ENCODE results near the gene TMEM135. TPM values are rescaled to one million over a fixed set of nuclear protein-coding genes. Genes with fewer than 3 reads are reported as not detected.

Gene TMEM135
- total RNA-seq, 1 donor from 2014 or later = 20.6 TPM

GRCh38 chr11:87056091-87056490 lies 18.4 kb downstream of the TMEM135 start:
- no peak for FAIRE-seq
- Histone ChIP-seq H2AFZ (ENCODE audit: low read depth, low read length) (no peak overlapping the region), H3K4me3 (ENCODE audit: insufficient read depth, low read depth, low read length) (no peak overlapping the region), H3K9ac (ENCODE audit: low read length) (no peak overlapping the region), H3K79me2 (ENCODE audit: insufficient read depth, low read length) (peaks cover 6% of the 10 kb centered on the region), H3K27ac (ENCODE audit: low read depth, low read length) (no peak overlapping the region), H3K27me3 (ENCODE audit: insufficient read depth, low read length) (no peaks in the 10 kb centered on the region), H4K20me1 (ENCODE audit: insufficient read depth, low read length) (peaks cover 5% of the 10 kb centered on the region), H3K4me1 (ENCODE audit: insufficient read depth, low read length) (no peaks in the 10 kb centered on the region), H3K4me2 (ENCODE audit: low read length) (no peak overlapping the region), H3K36me3 (ENCODE audit: insufficient read depth, low read length) (no peaks in the 10 kb centered on the region), H3K9me3 (ENCODE audit: insufficient read depth, low read depth, low read length) (no peaks in the 10 kb centered on the region)
- no peak for DNase-seq (ENCODE audit: low read depth)
- TF ChIP-seq CTCF (IDR thresholded peaks at IDR 0.05; ENCODE audit: insufficient read depth, low read depth, low read length) (no peak), EZH2 (IDR thresholded peaks at IDR 0.05; ENCODE audit: insufficient read depth, low read length) (no peak)
- Mint-ChIP-seq H3K27me3 (ENCODE audit: low read depth, unreplicated experiment) (no peaks in the 10 kb centered on the region), H3K36me3 (ENCODE audit: low read depth, unreplicated experiment) (no peaks in the 10 kb centered on the region), H3K9me3 (ENCODE audit: unreplicated experiment) (no peaks in the 10 kb centered on the region), H3K4me3 (ENCODE audit: unreplicated experiment) (no peak overlapping the region), H3K27ac (ENCODE audit: unreplicated experiment) (no peak overlapping the region), H3K4me1 (ENCODE audit: low read depth, unreplicated experiment) (peaks cover 6% of the 10 kb centered on the region)

- no peak overlapping the region for H3K4me3 Mint-ChIP-seq (ENCODE audit: unreplicated experiment)
- DNase-seq (ENCODE audit: low read depth) (no peak), FAIRE-seq (no peak)
- no peaks in the 10 kb centered on the region for H3K9me3 ChIP-seq (ENCODE audit: insufficient read depth, low read depth, low read length)
- no peak overlapping the region for H3K4me3 ChIP-seq (ENCODE audit: insufficient read depth, low read depth, low read length)
- no peak overlapping the region for H3K4me2 ChIP-seq (ENCODE audit: low read length)
- no peak overlapping the region for H2AFZ ChIP-seq (ENCODE audit: low read depth, low read length)
- H3K36me3 ChIP-seq (ENCODE audit: insufficient read depth, low read length) = no peaks in the 10 kb centered on the region
- peaks cover 13% of the 10 kb centered on the region for H3K79me2 ChIP-seq (ENCODE audit: insufficient read depth, low read length)
- TF ChIP-seq CTCF (IDR thresholded peaks at IDR 0.05; ENCODE audit: insufficient read depth, low read depth, low read length) (no peak), EZH2 (IDR thresholded peaks at IDR 0.05; ENCODE audit: insufficient read depth, low read length) (no peak)
- H3K27ac ChIP-seq (ENCODE audit: low read depth, low read length) = no peak overlapping the region
- H3K27me3 ChIP-seq (ENCODE audit: insufficient read depth, low read length) = no peaks in the 10 kb centered on the region
- H3K27me3 Mint-ChIP-seq (ENCODE audit: low read depth, unreplicated experiment) = no peaks in the 10 kb centered on the region
- H3K4me1 Mint-ChIP-seq (ENCODE audit: low read depth, unreplicated experiment) = peaks cover 6% of the 10 kb centered on the region
- H3K4me1 ChIP-seq (ENCODE audit: insufficient read depth, low read length) = no peaks in the 10 kb centered on the region
- peaks cover 5% of the 10 kb centered on the region for H4K20me1 ChIP-seq (ENCODE audit: insufficient read depth, low read length)
- H3K36me3 Mint-ChIP-seq (ENCODE audit: low read depth, unreplicated experiment) = no peaks in the 10 kb centered on the region
- no peaks in the 10 kb centered on the region for H3K9me3 Mint-ChIP-seq (ENCODE audit: unreplicated experiment)
- H3K9ac ChIP-seq (ENCODE audit: low read length) = no peak overlapping the region
- H3K27ac Mint-ChIP-seq (ENCODE audit: unreplicated experiment) = no peak overlapping the region
Observed at GRCh38 chr11:87057749-87058148, 20.0 kb downstream of the TMEM135 start.

GRCh38 chr11:87059596-87060390 lies 22.1 kb downstream of the TMEM135 start:
- Histone ChIP-seq H3K4me2 (ENCODE audit: low read length) (no peak overlapping the region), H3K4me3 (ENCODE audit: insufficient read depth, low read depth, low read length) (no peak overlapping the region), H3K27me3 (ENCODE audit: insufficient read depth, low read length) (no peaks in the 10 kb centered on the region), H3K9me3 (ENCODE audit: insufficient read depth, low read depth, low read length) (no peaks in the 10 kb centered on the region), H3K27ac (ENCODE audit: low read depth, low read length) (no peak overlapping the region), H4K20me1 (ENCODE audit: insufficient read depth, low read length) (peaks cover 13% of the 10 kb centered on the region), H3K36me3 (ENCODE audit: insufficient read depth, low read length) (no peaks in the 10 kb centered on the region), H3K9ac (ENCODE audit: low read length) (no peak overlapping the region), H3K4me1 (ENCODE audit: insufficient read depth, low read length) (no peaks in the 10 kb centered on the region), H3K79me2 (ENCODE audit: insufficient read depth, low read length) (peaks cover 18% of the 10 kb centered on the region), H2AFZ (ENCODE audit: low read depth, low read length) (no peak overlapping the region)
- no peak for TF ChIP-seq CTCF (IDR thresholded peaks at IDR 0.05; ENCODE audit: insufficient read depth, low read depth, low read length)
- no peak for TF ChIP-seq EZH2 (IDR thresholded peaks at IDR 0.05; ENCODE audit: insufficient read depth, low read length)
- Mint-ChIP-seq H3K36me3 (ENCODE audit: low read depth, unreplicated experiment) (peaks cover 4% of the 10 kb centered on the region), H3K9me3 (ENCODE audit: unreplicated experiment) (no peaks in the 10 kb centered on the region), H3K27me3 (ENCODE audit: low read depth, unreplicated experiment) (no peaks in the 10 kb centered on the region), H3K4me3 (ENCODE audit: unreplicated experiment) (no peak overlapping the region), H3K27ac (ENCODE audit: unreplicated experiment) (peak overlapping the region; percentile 44), H3K4me1 (ENCODE audit: low read depth, unreplicated experiment) (peaks cover 9% of the 10 kb centered on the region)
- DNase-seq (ENCODE audit: low read depth) = peak; percentile 4
- no peak for FAIRE-seq
